BLaER1 (cell line): ENCODE results near the gene NIPSNAP2.

ENCODE experiments used
- H3K27ac ChIP-seq: shearing (Covaris generic); formaldehyde crosslinking; 2 replicates; pipeline ENCODE4 v1.8.1; 2022
- H3K27me3 ChIP-seq: shearing (Covaris generic); formaldehyde crosslinking; 2 replicates; pipeline ENCODE4 v1.8.1; 2022
- H3K36me3 ChIP-seq: shearing (Covaris generic); formaldehyde crosslinking; 2 replicates; pipeline ENCODE4 v1.8.1; 2022
- H3K4me1 ChIP-seq: shearing (Covaris generic); formaldehyde crosslinking; 2 replicates; pipeline ENCODE4 v1.8.1; 2022
- H3K4me2 ChIP-seq: shearing (Covaris generic); formaldehyde crosslinking; 2 replicates; pipeline ENCODE4 v1.8.1; 2022
- H3K4me3 ChIP-seq: shearing (Covaris generic); formaldehyde crosslinking; 2 replicates; pipeline ENCODE4 v1.8.1; 2022
- H3K9ac ChIP-seq: shearing (Covaris generic); formaldehyde crosslinking; 2 replicates; pipeline ENCODE4 v1.8.1; 2022
- H3K9me3 ChIP-seq: shearing (Covaris generic); formaldehyde crosslinking; 2 replicates; pipeline ENCODE4 v1.8.1; 2022
- H4K20me1 ChIP-seq: shearing (Covaris generic); formaldehyde crosslinking; 2 replicates; pipeline ENCODE4 v1.8.1; 2022
- Cebpa-rat ChIP-seq: shearing (Covaris generic); IDR thresholded peaks from 2 replicates; pipeline ENCODE4 v1.8.1; 2022

NIPSNAP2 gene

DNA sequence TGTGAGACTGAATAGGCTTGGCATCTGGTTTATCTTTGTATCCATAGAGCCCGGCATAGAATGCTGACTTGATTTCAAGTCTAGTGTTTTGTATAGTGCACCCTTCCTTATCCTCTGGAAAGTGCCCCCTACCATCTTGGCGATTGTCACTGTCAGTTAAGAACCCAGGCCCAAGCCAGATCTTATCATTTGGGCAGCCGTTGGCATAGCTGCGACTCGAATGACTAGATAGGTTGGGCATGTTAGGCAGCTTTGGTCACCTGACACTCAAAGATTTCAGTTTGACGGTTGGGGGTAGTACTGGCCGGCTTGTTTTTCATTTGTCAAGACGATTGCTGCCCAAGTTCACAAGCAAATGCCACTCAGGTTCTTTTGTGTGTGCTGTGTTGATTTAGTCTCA lies 6.6 kb downstream of the NIPSNAP2 start:
- H3K27me3 ChIP-seq = no peaks in the 10 kb centered on the region
- no peak overlapping the region for H3K4me2 ChIP-seq
- peaks cover 80% of the 10 kb centered on the region for H3K36me3 ChIP-seq
- peaks cover 25% of the 10 kb centered on the region; the same call in 1 of the 2 replicates for H3K9me3 ChIP-seq
- no peak overlapping the region for H3K4me3 ChIP-seq
- peaks cover 96% of the 10 kb centered on the region for H4K20me1 ChIP-seq
- H3K27ac ChIP-seq = no peak overlapping the region
- H3K4me1 ChIP-seq = peaks cover 6% of the 10 kb centered on the region
- no peak overlapping the region for H3K9ac ChIP-seq
- no peak for TF ChIP-seq Cebpa-rat

DNA sequence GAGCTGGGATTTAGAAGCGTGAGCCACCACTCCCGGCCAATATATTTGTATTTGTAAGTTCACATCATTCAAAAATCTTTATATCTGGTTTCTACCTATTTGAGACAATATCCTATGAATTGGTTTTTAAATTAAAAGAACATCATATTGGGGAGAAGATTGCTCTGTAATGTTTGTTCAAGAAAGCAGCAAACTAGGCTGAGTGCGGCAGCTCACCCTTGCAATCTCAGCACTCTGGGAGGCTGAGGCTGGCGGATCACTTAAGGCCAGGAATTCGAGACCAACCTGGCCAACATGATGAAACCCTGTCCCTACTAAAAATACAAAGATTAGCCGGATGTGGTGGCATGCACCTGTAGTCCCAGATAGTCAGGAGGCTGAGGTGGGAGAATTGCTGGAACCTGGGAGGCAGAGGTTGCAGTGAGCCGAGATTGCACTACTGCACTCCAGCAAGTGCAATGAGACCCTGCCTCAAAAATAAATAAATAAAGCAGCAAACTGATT lies 9.4 kb downstream of the NIPSNAP2 start:
- Histone ChIP-seq H3K4me2 (no peak overlapping the region), H3K27me3 (no peaks in the 10 kb centered on the region), H3K9me3 (peaks cover 12% of the 10 kb centered on the region; the same call in 1 of the 2 replicates), H3K4me1 (peaks cover 11% of the 10 kb centered on the region; the same call in 1 of the 2 replicates), H3K9ac (no peak overlapping the region), H3K36me3 (peaks cover 66% of the 10 kb centered on the region), H4K20me1 (peaks cover 96% of the 10 kb centered on the region), H3K27ac (no peak overlapping the region), H3K4me3 (no peak overlapping the region)
- TF ChIP-seq Cebpa-rat = no peak

DNA sequence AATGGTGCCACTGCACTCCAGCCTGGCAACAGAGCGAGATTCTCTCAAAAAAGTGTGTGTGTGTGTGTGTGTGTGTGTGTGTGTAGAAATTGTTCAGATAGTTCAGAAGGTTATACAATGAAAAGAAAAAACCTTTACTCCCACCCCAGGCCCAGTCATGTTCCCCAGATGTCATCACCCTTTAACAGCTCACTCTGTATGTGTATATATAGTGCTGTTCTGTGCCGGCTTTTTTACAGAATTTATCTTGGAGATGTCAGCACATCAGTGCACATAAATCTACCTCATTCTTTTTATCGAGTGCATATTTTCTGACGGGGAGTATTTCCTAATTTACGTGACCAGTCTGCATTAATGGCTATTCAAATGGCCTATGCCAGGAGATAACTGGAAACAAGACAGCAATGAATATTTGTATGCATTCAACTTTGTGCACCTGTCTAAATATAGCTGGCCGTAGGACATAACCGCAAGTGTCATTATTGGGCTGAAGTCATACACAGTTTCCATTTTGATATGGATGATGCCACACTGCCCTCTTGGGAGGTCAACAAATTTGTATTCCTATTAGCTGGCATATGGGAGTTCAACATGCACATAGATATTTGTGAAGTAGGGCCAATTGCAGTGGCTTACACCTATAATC lies 11.7 kb downstream of the NIPSNAP2 start:
- Histone ChIP-seq H3K36me3 (peaks cover 64% of the 10 kb centered on the region), H3K9me3 (peaks cover 11% of the 10 kb centered on the region; the same call in 1 of the 2 replicates), H3K9ac (no peak overlapping the region), H3K27ac (no peak overlapping the region), H3K4me2 (no peak overlapping the region), H4K20me1 (peaks cover 84% of the 10 kb centered on the region), H3K4me1 (peaks cover 11% of the 10 kb centered on the region; the same call in 1 of the 2 replicates), H3K27me3 (no peaks in the 10 kb centered on the region), H3K4me3 (no peak overlapping the region)
- no peak for TF ChIP-seq Cebpa-rat

DNA sequence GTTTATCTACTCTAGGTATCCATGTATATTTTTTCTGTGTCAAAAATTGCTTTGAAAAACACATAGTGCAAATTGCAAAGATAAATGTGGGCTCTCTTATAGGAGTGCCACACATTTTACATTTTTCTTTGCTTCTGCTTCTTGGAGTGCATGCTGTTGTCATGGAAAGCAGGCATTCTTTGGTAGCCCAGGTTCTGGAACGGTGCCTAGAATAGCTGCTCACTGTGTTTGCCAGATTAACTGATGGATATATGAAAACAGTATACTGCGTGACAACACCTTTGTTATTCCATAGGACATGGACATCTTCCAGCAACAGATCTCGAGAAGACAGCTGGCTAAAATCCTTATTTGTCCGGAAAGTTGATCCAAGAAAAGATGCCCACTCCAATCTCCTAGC lies 13.4 kb downstream of the NIPSNAP2 start:
- peaks cover under 1% of the 10 kb centered on the region; the same call in 1 of the 2 replicates for H3K9me3 ChIP-seq
- peaks cover 70% of the 10 kb centered on the region for H3K36me3 ChIP-seq
- no peak overlapping the region for H3K27ac ChIP-seq
- TF ChIP-seq Cebpa-rat = no peak
- no peak overlapping the region for H3K4me3 ChIP-seq
- no peak overlapping the region for H3K9ac ChIP-seq
- H4K20me1 ChIP-seq = peaks cover 68% of the 10 kb centered on the region
- no peaks in the 10 kb centered on the region for H3K27me3 ChIP-seq
- H3K4me1 ChIP-seq = peaks cover 11% of the 10 kb centered on the region; the same call in 1 of the 2 replicates
- no peak overlapping the region for H3K4me2 ChIP-seq

DNA sequence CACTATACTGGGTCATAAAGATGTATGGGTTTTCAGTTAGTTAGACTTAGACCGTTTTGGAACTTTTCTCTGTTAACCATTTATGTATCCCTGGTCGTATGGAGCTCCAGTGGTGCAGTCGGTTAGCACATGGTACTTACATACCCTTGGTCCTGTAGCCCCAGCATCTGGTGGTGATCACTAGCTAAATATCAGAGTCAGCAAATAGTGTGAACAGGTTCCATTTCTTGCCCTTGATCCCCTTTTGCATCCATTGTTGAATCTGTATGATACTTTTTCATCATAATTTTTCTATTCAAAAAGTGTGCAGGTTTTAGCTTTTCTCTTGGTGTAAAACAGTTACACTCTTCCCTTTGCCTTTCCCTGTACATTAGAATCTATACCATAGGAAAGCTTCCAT lies 15.9 kb downstream of the NIPSNAP2 start:
- H3K36me3 ChIP-seq = peaks cover 83% of the 10 kb centered on the region
- no peak for TF ChIP-seq Cebpa-rat
- H4K20me1 ChIP-seq = peaks cover 44% of the 10 kb centered on the region

DNA sequence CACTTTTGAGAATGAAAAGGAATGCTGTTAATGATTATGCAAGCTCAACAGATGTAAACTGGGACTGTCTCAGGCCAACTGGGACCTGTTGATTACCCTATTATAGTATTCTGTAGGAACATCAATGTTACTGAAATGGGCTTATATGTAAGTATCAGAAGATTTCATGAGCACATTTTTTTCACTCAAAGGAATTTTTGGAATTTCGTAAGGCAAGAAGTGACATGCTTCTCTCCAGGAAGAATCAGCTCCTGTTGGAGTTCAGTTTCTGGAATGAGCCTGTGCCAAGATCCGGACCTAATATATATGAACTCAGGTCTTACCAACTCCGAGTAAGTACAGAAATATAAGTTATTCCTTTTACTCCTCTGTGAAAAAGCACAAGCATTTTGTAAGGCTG lies 19.2 kb downstream of the NIPSNAP2 start:
- Histone ChIP-seq H3K9me3 (no peaks in the 10 kb centered on the region), H3K4me2 (no peak overlapping the region), H3K9ac (no peak overlapping the region), H3K36me3 (peaks cover 99% of the 10 kb centered on the region), H3K27me3 (no peaks in the 10 kb centered on the region), H3K4me1 (no peaks in the 10 kb centered on the region), H4K20me1 (peaks cover 12% of the 10 kb centered on the region; the same call in 1 of the 2 replicates), H3K27ac (no peak overlapping the region), H3K4me3 (no peak overlapping the region)
- TF ChIP-seq Cebpa-rat = no peak

More for the DNA sequence above, 15.9 kb downstream of the NIPSNAP2 start:
- Histone ChIP-seq H3K4me2 (no peak overlapping the region), H3K27ac (no peak overlapping the region), H3K4me1 (peaks cover 11% of the 10 kb centered on the region; the same call in 1 of the 2 replicates), H3K4me3 (no peak overlapping the region), H3K9ac (no peak overlapping the region), H3K9me3 (no peaks in the 10 kb centered on the region), H3K27me3 (no peaks in the 10 kb centered on the region)

DNA sequence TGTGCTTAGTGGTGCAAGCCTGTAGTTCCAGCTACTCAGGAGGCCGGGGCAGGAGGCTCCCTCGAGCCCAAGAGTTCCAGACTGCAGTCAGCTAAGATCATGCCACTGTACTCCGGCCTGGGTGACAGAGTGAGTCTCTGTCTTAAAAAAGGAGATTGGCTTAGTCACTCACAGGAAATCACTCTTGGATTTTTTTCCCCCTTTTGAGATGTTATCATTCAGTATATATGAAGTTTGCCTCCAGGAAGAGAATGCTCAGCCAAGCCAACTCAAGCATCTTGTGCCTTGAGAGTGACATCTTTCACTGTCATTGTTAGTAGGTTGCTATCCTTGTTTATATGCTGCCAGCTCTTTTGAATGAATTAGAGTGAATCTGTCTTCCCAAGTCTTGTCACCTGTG lies 28.0 kb downstream of the NIPSNAP2 start:
- Histone ChIP-seq H3K9me3 (no peaks in the 10 kb centered on the region), H3K27ac (no peak overlapping the region), H3K4me1 (no peaks in the 10 kb centered on the region), H3K9ac (no peak overlapping the region), H3K27me3 (no peaks in the 10 kb centered on the region), H4K20me1 (no peaks in the 10 kb centered on the region), H3K36me3 (peaks cover 98% of the 10 kb centered on the region), H3K4me3 (no peak overlapping the region), H3K4me2 (no peak overlapping the region)
- TF ChIP-seq Cebpa-rat = no peak

DNA sequence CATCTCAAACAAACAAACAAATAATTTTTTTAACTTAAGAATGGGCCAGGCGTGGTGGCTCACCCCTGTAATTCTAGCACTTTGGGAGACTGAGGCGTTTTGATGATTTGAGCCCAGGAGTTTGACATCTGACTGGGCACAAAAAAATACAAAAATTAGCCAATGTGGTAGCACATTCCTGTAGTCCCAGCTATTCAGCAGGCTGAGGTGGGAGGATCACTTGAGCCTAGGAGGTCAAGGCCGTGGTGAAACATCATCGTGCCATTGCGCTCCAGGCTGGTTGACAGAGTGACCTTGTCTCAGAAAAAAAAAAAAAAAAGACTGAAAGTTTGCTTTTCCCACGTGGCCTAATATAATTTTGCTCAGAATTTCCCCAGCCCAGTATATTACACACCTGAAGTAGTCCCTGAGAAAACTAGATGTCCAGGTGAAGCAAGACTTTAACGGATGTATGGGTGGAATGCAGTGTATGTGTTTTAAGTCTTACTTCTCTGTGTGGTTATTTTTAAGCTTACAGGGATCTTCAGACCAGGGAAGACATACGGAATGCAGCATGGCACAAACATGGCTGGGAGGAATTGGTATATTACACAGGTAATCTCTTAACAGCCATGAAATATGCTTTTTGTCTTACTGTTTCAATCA lies 32.6 kb downstream of the NIPSNAP2 start:
- Histone ChIP-seq H3K27ac (no peak overlapping the region), H3K36me3 (peaks cover 82% of the 10 kb centered on the region), H3K4me2 (no peak overlapping the region), H3K4me1 (no peaks in the 10 kb centered on the region), H4K20me1 (no peaks in the 10 kb centered on the region), H3K9me3 (no peaks in the 10 kb centered on the region), H3K27me3 (no peaks in the 10 kb centered on the region), H3K9ac (no peak overlapping the region), H3K4me3 (no peak overlapping the region)
- TF ChIP-seq Cebpa-rat = no peak

DNA sequence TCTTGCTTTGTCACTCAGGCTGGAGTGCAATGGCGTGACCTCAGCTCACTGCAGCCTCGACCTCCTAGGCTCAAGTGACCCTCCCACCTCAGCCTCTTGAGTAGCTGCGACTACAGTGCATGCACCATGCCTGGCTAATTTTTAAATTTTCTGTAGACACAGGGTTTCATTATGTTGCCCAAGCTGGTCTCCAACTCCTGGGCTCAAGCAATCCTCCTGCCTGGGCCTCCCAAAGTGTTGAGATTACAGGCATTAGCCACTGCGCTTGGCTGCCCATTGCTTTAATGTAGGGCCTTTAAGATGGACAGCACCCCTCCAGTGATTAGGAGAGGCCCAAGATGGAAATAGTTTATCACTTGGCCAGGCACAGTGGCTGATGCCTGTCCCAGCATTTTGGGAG lies 39.4 kb downstream of the NIPSNAP2 start:
- no peak for TF ChIP-seq Cebpa-rat
- Histone ChIP-seq H4K20me1 (no peaks in the 10 kb centered on the region), H3K36me3 (peaks cover 16% of the 10 kb centered on the region), H3K4me2 (peak overlapping the region; percentile 24; the same call in 1 of the 2 replicates), H3K4me1 (peaks cover 39% of the 10 kb centered on the region), H3K9me3 (no peaks in the 10 kb centered on the region), H3K27me3 (no peaks in the 10 kb centered on the region), H3K9ac (no peak overlapping the region), H3K27ac (no peak overlapping the region), H3K4me3 (no peak overlapping the region)

DNA sequence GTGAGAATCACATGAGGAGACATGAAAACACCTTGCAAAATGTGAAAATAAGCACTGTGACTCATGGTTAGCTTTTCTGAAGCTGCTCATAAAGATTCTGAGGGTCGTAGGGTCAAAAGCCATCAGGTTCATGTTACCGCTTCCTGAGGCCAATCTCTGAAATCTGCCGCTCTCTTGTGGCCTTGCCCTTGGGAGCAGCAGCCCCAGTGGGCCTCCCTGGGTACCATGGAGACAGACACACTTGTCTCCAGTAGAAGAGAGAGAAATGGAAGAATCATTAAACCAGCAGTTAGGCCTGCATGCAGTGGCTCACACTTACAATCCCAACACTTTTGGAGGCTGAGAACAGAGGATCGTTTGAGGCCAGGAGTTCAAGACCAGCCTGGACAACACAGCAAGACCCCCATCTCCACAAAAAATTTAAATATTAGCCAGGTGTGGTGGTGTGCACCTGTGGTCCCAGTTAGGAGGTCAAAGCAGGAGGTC lies 42.8 kb downstream of the NIPSNAP2 start:
- H4K20me1 ChIP-seq = no peaks in the 10 kb centered on the region
- H3K4me1 ChIP-seq = peaks cover 39% of the 10 kb centered on the region
- peak overlapping the region; percentile 69 for H3K4me2 ChIP-seq
- no peaks in the 10 kb centered on the region for H3K9me3 ChIP-seq
- H3K27me3 ChIP-seq = no peaks in the 10 kb centered on the region
- no peak overlapping the region for H3K27ac ChIP-seq
- H3K9ac ChIP-seq = peak overlapping the region; percentile 53; the same call in 1 of the 2 replicates
- H3K4me3 ChIP-seq = no peak overlapping the region
- peaks cover 19% of the 10 kb centered on the region for H3K36me3 ChIP-seq
- TF ChIP-seq Cebpa-rat = no peak
